NCI-H187 (cell line): ENCODE measurements around the gene CSTF1.

Experiments
- DNase-seq, 2 experiments: peaks; one replicate each; lab custom pipeline; 2025; lab: John Stamatoyannopoulos, UW

The CSTF1 gene

GRCh38 chr20:56429502-56429901, 37.1 kb downstream of the CSTF1 start:
- no peak for DNase-seq

GRCh38 chr20:56429941-56430340, 37.5 kb downstream of the CSTF1 start:
- DNase-seq = no peak

GRCh38 chr20:56430461-56430860, 38.0 kb downstream of the CSTF1 start:
- DNase-seq = no peak

GRCh38 chr20:56430957-56431356, 38.5 kb downstream of the CSTF1 start:
- no peak for DNase-seq

GRCh38 chr20:56431471-56431870, 39.0 kb downstream of the CSTF1 start:
- no peak for DNase-seq

- DNase-seq = no peak
Observed at GRCh38 chr20:56433221-56433879, 40.9 kb downstream of the CSTF1 start.

- DNase-seq = no peak
Observed at GRCh38 chr20:56433880-56434255, 41.4 kb downstream of the CSTF1 start.

GRCh38 chr20:56437196-56437960, 44.9 kb downstream of the CSTF1 start:
- no peak for DNase-seq

GRCh38 chr20:56438284-56438683, 45.8 kb downstream of the CSTF1 start:
- DNase-seq = no peak

- no peak for DNase-seq
Observed at GRCh38 chr20:56439771-56440291, 47.4 kb downstream of the CSTF1 start.

- no peak for DNase-seq
Observed at GRCh38 chr20:56440346-56441007, 48.0 kb downstream of the CSTF1 start.

- no peak for DNase-seq
Observed at GRCh38 chr20:56442389-56443365, 50.2 kb downstream of the CSTF1 start.

GRCh38 chr20:56443654-56444540, 51.5 kb downstream of the CSTF1 start:
- DNase-seq = no peak

- no peak for DNase-seq
Observed at GRCh38 chr20:56445130-56445529, 52.7 kb downstream of the CSTF1 start.

GRCh38 chr20:56445540-56445939, 53.1 kb downstream of the CSTF1 start:
- no peak for DNase-seq

GRCh38 chr20:56447227-56447626, 54.8 kb downstream of the CSTF1 start:
- DNase-seq = no peak

- no peak for DNase-seq
Observed at GRCh38 chr20:56449459-56449858, 57.0 kb downstream of the CSTF1 start.

- no peak for DNase-seq
Observed at GRCh38 chr20:56451056-56451765, 58.8 kb downstream of the CSTF1 start.

- no peak for DNase-seq
Observed at GRCh38 chr20:56453352-56453751, 60.9 kb downstream of the CSTF1 start.

GRCh38 chr20:56454754-56455153, 62.3 kb downstream of the CSTF1 start:
- DNase-seq = no peak
